NCI-H446 (cell line): Measurements from ENCODE around the gene TOMT.

Source experiments
- DNase-seq, 2 experiments: peaks; one replicate each; lab custom pipeline; 2025; lab: John Stamatoyannopoulos, UW

TOMT gene

DNA sequence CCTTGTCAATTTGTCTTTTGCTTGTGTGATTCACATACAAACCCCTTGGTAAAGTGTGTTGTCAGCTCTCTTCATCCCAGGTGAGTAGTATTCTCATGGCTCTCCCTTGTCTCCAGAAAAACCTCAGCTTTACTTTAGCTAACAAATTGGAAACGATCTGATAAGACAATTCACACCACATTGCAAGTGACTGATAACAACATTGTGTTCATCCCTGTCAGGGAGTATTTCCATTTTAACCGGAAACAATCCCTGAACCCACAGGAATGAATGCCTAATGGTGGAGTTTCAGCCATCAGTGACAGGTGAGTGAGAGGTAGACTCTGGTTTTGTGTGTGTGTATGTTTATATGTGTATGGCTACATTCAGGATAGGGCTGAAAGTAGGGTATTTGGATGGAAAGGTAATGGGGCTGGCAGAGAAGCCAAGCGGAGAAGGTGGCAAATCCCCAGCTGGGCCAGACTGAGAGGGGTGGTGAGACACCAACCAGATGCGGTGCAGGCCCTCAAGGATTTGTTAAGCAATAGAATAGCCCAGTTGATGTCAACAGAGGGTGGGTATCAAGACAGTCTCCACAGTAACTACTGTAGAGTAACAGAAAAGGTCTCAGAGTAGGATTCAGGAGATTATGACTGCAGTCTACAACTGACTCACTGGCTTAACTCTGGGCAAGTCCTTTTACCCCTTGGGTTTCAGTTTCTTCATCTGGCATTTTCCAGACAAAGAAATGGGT is 17.5 kb upstream of the TOMT start:
- no peak for DNase-seq

DNA sequence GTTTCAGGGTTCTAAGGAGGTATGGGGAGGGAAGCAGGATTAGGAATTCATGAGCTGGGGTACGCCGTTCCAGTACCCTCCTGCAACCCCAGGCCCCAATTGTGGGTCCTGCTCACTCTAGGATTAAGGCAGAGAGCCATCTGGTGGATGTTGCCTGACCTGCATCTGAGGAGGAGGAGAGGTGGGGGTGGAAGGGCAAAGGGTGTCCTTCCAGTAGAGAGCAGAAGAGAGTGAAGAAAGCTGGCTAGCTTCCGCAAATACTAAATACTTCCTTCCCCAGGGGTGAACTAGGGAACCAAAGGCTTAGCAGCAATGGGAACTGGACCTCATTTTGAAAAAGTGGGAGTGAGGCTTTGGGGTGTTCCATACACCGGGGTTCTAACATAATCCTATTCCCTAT is 14.4 kb upstream of the TOMT start:
- DNase-seq, result peak; percentile 53 to 72

DNA sequence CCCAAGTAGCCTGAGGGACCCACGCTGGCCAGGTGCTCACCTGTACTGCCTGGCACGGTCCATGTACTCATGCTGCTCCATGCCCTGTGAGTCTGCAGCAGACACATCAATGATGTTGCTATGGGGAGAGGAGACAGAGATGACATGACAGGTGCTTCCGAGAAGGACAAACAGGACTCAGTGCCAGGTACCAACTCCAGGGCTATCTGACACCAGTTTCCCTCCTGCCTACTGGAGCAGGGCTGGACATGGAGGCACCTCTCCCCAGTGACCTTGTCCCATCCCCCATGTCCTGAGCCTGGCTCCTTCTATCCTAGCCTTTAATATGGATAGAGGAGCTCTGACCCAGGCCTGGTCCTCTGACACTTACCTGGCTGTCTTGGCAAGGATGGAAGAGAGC is 7.0 kb upstream of the TOMT start:
- DNase-seq, result no peak

DNA sequence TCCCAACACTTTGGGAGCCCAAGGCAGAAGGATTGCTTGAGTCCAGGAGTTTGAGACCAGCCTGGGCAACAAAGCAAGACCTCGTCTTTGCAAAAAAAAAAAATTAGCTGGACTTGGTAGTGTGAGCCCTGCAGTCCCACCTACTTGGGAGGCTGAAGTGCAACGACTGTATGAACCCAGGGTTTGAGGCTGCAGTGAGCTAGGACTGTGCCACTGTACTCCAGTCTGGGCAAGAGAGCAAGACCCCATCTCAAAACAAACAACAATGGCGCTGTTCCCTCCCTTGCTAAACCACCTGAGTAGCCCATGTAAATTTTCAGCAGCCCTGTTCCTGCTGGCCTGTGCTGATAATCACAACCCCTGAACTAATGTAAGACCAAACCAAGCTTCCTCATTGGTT is 5.7 kb upstream of the TOMT start:
- DNase-seq, result no peak

DNA sequence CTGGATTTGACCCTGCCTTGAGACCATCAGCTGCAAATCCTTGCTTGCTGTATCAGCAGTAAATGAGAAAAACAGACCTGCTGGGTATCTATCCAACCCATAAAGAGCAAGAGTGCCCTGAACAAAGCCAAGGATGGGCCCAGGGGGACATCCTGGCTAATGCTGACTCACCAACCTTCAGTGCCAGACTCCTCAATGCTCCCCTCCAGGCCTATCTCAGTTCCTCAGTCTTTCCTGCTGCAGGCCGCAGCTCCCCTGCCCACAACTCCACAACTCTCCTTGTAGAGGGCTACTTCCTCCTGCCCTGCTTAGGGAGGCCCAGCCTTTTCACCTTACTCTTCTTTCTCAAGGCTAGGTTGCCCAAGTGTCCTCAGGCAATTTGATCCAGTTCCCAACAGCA is 5.3 kb upstream of the TOMT start:
- no peak for DNase-seq

DNA sequence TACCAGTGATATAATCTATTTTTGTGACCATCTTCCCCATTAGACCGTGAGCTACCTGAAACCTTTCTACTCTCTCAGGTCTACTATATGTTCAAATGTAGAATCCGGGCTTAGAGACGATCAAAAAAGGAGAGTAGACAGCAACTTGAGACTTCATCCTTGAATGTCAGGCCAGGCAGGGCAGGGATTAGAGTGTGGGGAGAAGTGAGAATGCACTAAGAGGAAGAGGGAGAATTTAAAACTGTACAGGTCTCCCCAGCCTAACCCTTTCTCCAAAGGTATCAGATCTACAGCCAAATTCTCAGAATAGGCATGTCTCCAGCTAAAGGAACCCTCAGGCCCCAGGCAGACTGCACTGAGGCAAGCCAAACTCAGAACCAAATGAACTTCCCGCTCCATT is 3.6 kb upstream of the TOMT start:
- no peak for DNase-seq

DNA sequence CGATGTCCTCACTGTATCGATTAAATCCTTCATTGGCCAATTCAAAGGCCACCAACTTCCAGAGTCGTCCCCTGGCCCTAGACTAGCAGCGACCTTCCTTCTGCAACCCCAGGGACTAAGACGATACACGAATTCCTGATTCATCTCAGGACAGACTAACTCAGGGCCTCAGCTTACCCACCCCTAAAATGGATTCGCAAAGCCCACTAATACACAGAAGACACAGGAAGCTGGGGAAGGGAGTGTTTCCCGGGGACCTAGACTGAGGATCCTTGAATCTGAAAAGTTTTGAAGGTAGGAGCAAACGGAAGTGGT is 3.1 kb upstream of the TOMT start:
- no peak for DNase-seq

DNA sequence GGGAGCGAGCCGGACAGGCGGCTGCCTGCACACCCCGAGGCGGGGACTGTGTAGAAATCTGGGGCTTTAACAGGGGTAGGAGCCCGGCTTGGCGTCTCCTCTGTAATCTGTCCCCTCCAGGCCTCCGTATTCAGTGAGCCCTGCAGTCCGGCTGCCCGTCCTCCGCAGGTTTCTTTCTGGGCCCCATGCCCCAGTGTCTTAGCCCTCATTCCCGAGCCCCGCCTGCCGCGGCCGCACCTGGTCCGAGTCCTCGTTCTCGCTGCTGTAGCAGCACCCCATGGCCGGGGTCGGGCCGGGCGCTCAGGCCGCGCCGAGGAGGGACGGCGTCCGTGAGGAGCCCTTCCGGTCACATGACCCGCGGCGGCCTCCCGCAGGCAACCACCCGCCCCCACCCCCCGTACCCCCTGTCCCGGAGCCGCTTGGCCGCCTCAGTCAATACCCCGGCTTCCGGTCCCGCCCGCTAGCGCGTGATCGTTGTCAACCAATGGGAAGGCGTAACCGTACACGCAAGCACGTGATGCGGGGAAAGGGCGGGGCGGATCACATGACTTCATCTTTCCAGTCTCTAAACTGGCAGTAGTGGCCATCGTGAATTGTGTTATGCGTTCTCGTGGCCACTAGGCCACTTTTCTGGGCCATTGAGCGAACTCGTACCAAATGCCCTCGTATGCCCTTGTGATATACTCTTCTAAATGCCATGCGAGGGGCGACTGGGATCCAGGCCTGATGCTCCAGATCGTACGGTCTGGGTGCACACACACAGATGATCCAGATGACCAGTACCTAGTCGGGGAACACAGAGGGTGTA is 2.6 kb upstream of the TOMT start, which contains the start of gene LAMTOR1:
TSS of gene LAMTOR1 (minus strand) at position 352 of the 808 bp plus-strand sequence. CDS start at position 279, 73 bp downstream.
- peak; percentile 97 to 99 for DNase-seq

DNA sequence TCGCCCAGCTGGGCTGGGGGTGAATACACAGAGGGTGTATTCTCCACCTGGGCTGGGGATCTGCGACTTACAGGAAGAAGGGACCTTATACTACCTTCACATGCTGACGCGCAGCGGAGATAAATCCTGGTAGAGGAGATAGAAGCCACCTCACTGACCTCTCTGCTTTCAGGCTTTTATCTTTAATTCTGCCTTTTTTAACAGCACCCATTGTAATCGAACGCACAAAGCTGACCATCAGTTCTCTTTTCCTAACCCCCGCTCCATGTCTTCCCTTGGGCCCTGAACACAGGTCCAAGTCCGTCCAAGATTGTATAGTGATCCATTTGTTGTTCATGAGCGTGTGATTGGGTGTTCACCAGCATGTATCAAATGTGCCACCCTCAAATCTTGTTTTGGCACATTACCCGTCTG is 2.0 kb upstream of the TOMT start:
- DNase-seq, result no peak

DNA sequence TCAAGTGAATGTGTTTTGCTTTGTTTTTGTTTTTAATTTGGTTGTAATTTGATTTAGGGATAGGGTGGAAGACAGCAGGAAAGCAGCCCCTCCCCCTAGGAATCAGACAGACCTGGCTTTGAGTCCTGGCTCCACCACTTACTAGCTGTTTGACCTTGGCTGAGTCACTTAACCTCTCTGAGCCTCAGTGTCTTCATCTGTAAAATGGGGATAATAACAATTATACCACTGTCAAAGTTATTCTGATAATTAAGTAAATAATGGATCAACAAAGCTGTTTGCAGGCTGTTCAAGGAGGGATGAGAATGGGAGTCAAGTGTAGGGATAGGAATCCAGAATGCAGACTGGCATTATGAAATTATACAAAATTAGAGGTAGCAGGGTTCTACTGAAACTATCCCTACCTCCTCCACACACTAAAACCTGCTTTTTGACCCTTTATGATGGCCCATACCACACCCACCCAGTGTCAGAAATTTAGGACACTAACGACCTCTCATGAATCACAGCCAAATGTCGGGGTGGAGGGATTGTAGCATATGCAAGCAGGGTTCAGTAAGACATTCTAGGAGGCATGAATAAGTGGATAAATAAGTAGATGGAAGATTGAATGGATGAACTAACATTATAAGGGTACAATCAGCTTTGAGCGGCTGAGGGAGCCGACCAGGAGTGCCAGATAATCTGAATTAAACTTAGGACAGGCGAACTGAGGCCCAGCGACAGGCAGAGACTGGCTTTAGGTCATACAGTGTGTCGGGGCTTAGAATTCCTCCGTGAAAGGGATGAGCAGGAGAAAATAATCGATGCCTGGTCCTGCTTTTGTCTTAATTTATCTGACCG is 5.8 kb downstream of the TOMT start:
- no peak for DNase-seq

DNA sequence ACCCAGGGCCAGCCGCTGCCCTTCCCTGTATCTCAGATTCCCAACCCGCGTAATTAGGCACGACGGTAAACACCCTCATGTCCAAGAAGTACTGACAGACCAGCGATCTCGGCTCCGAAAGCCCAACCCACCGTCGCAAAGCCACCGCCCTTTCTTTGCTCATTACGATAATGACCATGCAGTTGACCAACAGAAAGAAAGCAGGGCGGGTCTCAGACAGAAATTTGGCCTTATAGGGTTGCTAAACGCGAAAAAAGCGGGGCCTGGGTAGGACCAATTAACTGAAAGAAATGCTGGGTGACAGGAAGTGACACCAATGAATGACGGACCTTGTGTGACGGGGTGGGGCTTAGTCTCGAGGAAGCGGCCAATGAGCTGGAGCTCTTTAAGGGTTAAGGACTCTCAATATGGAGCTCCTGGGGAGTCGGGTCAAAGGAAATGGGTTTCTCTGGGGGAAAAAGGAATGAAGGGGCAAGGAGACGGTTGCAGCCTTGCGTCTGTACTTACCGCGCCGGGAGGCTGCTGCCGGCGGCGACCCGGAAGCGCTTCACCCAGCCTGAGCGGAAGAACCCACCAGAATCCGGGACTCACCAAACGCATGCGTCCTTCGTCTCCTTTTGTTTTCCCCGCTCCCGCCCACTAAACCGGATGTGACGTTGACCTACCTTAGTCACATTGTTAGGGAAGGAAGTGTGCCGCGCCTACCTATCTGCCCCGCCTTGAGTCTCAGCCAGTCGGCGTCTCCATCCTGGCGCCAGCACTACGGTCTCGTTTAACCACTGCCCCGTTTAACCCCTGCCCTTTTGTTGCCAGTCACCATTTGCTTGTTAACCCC is 6.6 kb downstream of the TOMT start, which contains the start of gene ANAPC15:
TSS of gene ANAPC15 (minus strand) at position 553 of the 835 bp plus-strand sequence. CDS start 1,419 bp downstream, outside the sequence.
- peak; percentile 99 for DNase-seq

DNA sequence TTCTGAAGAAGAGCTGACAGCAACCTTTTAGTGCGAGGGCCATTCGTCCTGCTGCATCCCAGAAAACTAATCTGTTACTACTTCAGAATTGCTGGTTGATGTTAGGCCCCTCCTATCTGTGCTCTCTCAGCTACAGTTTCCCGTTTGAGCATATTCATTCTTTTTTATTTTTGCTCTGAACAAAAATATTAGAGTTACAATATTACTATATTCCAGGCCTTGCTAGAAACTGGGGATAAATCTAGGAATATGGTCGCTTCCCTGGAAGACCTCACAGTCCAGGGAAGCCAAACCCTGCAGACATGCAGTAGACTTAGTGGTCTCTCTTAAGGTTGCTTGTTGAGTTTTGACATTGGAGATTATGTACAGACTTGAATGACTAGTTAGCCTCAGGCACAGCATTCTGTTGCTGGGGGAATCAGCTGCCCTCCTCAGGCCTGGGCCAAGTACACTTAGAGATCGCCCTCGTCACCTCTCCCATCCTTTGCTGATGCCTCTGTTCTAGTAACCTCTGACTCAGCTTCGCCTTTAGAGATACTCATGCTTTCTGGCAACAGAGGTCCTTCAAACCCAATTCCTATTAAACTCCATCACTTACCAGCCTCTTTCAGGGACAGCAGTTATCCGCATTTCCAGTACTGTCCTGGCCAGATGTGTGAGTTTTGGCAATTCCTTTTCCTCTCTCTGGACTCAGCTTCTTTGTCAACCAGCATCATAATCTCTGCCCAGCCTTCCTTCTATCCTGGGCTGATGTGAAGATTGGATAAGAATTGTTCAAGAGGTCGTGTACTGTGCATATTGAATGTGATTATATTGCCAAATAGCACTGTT is 7.5 kb downstream of the TOMT start:
- no peak for DNase-seq

DNA sequence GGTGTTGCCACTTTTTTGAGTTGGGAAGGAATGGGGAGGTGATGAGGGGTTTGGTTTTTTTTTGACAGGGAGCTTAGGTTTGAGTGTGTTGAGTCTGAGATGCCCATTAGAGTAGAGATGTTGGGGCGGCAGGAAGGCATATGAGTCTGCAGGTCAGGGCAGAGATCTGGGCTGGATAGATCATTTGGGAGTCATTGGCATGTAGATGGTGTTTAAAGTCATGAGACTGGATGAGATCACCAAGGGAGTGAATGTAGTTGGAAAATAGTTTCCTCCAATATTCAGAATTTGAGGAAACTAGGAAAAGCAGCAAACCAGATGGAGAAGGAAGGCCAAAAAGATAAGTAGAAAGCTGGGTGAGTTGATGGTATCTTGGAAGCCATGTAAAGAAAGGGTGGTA is 8.8 kb downstream of the TOMT start:
- DNase-seq, result no peak

DNA sequence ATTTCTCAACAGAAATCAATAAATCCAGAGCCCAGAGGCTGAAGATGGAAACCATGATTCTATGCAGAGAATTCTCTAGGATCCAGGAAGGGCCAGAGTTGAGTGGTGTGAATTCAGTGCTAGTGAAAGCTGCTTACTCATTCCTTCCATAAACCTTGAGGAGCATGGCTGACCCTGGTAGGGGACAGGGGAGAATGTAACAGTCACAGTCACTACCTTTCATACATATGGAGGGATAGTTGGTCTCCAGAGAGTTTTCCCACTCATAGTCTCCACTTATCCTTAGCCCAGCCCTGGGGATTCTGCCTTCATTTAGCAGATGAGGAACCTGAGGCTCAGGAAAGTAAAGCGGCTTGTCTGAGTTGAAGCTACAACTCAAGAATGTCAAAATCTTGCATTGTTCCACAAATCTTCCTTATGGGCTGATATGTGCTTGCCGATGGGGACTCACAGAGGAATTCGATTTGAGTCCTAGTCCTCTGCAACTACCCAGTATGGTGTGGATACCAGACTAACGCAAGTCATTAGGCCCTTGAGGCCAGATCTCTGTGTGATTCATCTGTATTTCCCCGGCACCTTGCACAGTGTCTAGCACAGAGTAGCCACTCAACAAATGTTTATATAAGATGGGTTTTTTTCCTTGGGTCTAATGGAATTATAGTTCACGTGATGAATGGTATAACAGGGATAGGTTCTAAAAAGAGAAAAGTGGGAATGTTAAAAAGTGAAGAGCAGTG is 10.5 kb downstream of the TOMT start:
- DNase-seq, result no peak

DNA sequence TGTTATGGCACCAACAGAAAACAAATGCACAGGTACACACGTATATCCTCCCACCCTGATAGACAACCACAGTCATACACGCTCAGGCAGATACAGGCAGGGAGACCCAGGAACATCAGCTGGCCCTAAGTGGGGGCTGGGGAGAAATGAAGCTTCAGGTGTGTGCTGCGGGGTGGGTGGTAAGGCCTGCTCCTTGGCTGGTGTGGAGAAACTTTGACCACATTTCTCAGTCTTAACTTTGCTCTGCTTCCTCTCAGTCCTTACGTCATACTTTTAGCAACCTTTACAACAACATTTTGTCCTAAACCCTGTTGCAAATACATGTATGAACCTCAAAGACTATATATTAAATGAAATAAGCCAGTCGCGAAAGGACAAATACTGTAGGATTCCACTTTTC is 13.5 kb downstream of the TOMT start:
- no peak for DNase-seq

DNA sequence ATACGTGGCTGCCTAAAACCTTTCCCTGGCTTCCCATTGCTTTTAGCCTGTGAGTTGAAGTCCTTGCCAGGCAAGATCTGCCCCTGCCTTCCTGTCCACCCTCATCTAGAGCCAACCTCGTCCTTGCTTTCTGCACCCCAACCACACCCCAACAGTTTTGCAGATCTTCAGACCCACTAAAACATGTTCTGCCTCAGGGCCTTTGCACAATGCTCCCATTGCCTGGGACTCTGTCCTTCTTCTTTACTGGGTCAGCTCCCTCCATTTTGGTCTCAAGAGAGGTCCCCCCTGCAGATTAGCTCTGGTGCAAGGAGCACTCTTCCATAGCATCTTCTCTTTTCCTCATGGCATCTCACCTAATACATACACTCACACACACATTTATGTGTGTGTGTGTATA is 15.2 kb downstream of the TOMT start:
- DNase-seq, result no peak

DNA sequence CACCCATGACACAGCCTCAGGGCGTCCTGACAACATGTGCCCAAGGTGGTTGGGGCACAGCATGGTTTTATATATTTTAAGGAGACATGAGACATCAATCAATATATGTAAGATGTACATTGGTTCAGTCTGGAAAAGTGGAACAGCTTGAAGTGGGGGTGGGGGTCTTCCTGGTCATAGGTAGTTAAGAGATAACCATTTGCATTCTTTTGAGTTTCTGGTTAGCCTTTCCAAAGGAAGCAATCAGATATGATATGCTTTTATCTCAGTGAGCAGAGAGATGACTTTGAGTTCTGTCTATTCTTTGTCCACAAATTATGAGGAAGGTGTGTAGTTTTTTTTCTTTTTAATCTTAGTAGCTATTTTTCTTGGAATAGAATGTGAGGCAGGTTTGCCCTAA is 16.9 kb downstream of the TOMT start:
- DNase-seq, result no peak

DNA sequence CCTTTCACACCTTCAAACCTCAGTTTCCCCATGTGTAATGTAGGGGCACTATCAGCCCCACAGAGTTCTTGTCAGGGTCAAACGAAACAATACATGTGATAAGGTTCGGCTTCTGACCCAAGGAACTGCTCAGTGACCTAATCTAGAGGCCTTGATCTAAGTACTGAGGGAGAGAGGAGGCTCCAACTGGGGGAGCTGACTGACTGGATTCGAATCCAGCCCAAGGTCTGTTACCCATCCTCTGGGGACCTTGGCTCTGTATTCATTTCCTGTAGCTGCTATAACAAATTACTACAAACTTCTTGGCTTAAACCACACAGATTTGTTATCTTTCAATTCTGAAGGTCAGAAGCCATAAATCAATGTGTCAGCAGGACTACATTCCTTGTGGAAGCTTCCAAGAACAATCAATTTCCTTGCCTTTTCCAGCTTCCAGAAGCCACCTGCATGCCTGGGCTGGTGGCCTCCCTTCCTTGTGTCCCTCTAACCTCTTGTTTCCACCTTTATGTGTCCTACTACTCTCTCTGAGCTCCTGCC is 17.5 kb downstream of the TOMT start:
- DNase-seq, result no peak

DNA sequence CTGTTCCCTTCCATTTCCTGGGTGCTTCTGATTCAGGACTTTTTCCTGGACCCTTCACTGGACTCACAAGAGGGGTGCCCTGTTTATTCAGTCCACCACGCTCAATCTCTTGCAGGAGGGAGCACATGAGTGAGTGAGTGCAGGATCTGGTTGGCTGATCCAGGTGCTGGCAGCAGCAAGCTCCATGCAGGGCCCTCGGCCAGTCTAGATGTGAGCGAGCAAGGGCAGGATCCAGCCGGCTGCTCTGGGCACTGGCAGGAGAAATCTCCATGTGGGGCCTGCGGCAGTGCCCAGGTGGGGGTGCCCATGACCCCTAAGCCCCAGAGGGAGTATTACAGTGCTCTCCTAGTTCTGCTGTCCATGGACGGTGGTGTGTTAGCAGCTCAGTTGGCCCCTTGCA is 18.3 kb downstream of the TOMT start:
- no peak for DNase-seq

DNA sequence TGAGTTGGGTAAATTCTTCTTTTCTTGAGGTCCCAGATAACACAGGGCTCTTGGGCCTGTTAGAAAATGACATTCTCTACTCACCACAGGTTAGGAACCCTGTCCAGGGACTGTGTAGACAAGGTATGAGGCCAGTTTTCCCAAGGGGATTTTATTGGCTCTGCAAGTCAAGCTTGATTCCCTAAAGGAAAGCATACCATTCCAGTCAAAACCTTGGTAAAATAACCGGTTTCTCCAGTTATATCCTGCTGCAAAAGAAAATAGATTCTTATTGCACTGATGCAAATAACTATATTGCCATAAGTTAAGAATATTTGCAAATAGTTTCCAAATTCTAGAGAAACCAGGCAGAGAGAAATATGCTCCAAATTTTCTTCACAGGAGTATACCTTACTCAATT is 20.2 kb downstream of the TOMT start:
- DNase-seq, result no peak
